IMR-90 (cell line): ENCODE measurements around the gene KANSL3. TPM values are rescaled to one million over a fixed set of nuclear protein-coding genes. Genes with fewer than 3 reads are reported as not detected.

Experiments used
- ATAC-seq: fragments of 200-7000 bp; cut with Tn5 transposase; 2 replicates; pipeline ENCODE4 v1.9.1; 2020; ENCODE audit warnings: low read depth, mild to moderate bottlenecking, moderate library complexity
- BruUV-seq: library from RNA; stranded (reverse); fragments of 400-500 nt; replicated peaks from 2 replicates; lab custom pipeline; 2021; lab: Mats Ljungman, UMichigan
- CTCF ChIA-PET: fragments of 300-600 bp; formaldehyde crosslinking; extraction: SDS; loops from one replicate; lab custom pipeline; 2021; ENCODE audit warnings: antibody characterized with exemption; lab: Yijun Ruan, JAX
- POLR2A ChIA-PET: fragments of 300-600 bp; sonication (Branson Sonifier 250); formaldehyde crosslinking; loops from one replicate; lab custom pipeline; 2022; ENCODE audit warnings: antibody characterized with exemption; ENCODE audit not compliant: unreplicated experiment; lab: Charles Lee
- DNase-seq: peaks from one replicate; pipeline ENCODE4 v3.0.0; 2013
- H2AFZ ChIP-seq: replicated peaks from 2 replicates; pipeline ENCODE3; 2013; ENCODE audit warnings: low read length, mild to moderate bottlenecking; ENCODE audit not compliant: poor library complexity
- H2AK5ac ChIP-seq: 2 replicates; pipeline ENCODE4 v1.6.1; 2013; ENCODE audit warnings: low read depth, low read length, inconsistent platforms
- H2AK9ac ChIP-seq: replicated peaks from 2 replicates; pipeline ENCODE3; 2013; ENCODE audit warnings: mild to moderate bottlenecking, low read depth, low read length, moderate library complexity; ENCODE audit not compliant: poor library complexity
- H2BK120ac ChIP-seq: 2 replicates; pipeline ENCODE4 v1.6.1; 2013; ENCODE audit warnings: low read depth, low read length, inconsistent platforms
- H2BK15ac ChIP-seq: 3 replicates; pipeline ENCODE4 v1.6.1; 2013; ENCODE audit warnings: low read depth, low read length, inconsistent platforms
- H2BK20ac ChIP-seq: 2 replicates; pipeline ENCODE4 v1.6.1; 2013; ENCODE audit warnings: low read depth, mild to moderate bottlenecking, inconsistent platforms, low read length, moderate library complexity
- H2BK5ac ChIP-seq: 2 replicates; pipeline ENCODE4 v1.6.1; 2013; ENCODE audit warnings: mild to moderate bottlenecking, low read depth, low read length, inconsistent platforms; ENCODE audit not compliant: poor library complexity, severe bottlenecking
- H3K14ac ChIP-seq: replicated peaks from 2 replicates; pipeline ENCODE4 v1.6.1; 2013; ENCODE audit warnings: low read depth, low read length, inconsistent platforms
- H3K18ac ChIP-seq: 2 replicates; pipeline ENCODE4 v1.6.1; 2013; ENCODE audit warnings: low read depth, low read length, control low read depth
- H3K23ac ChIP-seq: 2 replicates; pipeline ENCODE4 v1.6.1; 2013; ENCODE audit warnings: low read depth, low read length, inconsistent platforms
- H3K27ac ChIP-seq: 2 replicates; pipeline ENCODE4 v1.5.1; 2013; ENCODE audit warnings: mild to moderate bottlenecking, control low read depth, low read length; ENCODE audit not compliant: insufficient read depth
- H3K27me3 ChIP-seq: 2 replicates; pipeline ENCODE4 v1.6.1; 2013; ENCODE audit warnings: low read length; ENCODE audit not compliant: control insufficient read depth, insufficient read depth
- H3K36me3 ChIP-seq: 2 replicates; pipeline ENCODE4 v1.6.1; 2013; ENCODE audit warnings: low read length, mixed read lengths; ENCODE audit not compliant: control insufficient read depth, insufficient read depth
- H3K4ac ChIP-seq: 2 replicates; pipeline ENCODE4 v1.6.1; 2013; ENCODE audit warnings: low read depth, low read length, inconsistent platforms
- H3K4me1 ChIP-seq: 2 replicates; pipeline ENCODE4 v1.6.1; 2013; ENCODE audit warnings: low read length, mixed read lengths; ENCODE audit not compliant: control insufficient read depth, insufficient read depth
- H3K4me2 ChIP-seq: 2 replicates; pipeline ENCODE4 v1.6.1; 2013; ENCODE audit warnings: low read depth, mild to moderate bottlenecking, control low read depth, low read length, moderate library complexity
- H3K4me3 ChIP-seq: 2 replicates; pipeline ENCODE4 v1.5.1; 2013; ENCODE audit warnings: low read depth, mild to moderate bottlenecking, control low read depth, low read length, moderate library complexity; ENCODE audit not compliant: insufficient read depth
- H3K56ac ChIP-seq: 2 replicates; pipeline ENCODE4 v1.6.1; 2013; ENCODE audit warnings: low read length, inconsistent platforms; ENCODE audit not compliant: insufficient read depth; ENCODE audit errors: extremely low read depth
- H3K79me1 ChIP-seq, 2 experiments: 2 replicates each; pipeline ENCODE4 v1.6.1; 2013; ENCODE audit warnings: low read length in 2 of 2, inconsistent platforms in 1 of 2, low read depth in 1 of 2
- H3K9ac ChIP-seq: 2 replicates; pipeline ENCODE4 v1.6.1; 2013; ENCODE audit warnings: low read depth, low read length, control low read depth
- H3K9me1 ChIP-seq: 2 replicates; pipeline ENCODE4 v1.6.1; 2013; ENCODE audit warnings: low read length, inconsistent platforms; ENCODE audit not compliant: insufficient read depth
- H3K9me3 ChIP-seq: 2 replicates; pipeline ENCODE4 v1.6.1; 2013; ENCODE audit warnings: low read length; ENCODE audit not compliant: control insufficient read depth, insufficient read depth
- H4K20me1 ChIP-seq: 2 replicates; pipeline ENCODE4 v1.6.1; 2013; ENCODE audit warnings: low read length, inconsistent platforms; ENCODE audit not compliant: insufficient read depth
- H4K5ac ChIP-seq: 2 replicates; pipeline ENCODE4 v1.6.1; 2013; ENCODE audit warnings: mild to moderate bottlenecking, low read depth, low read length, control low read depth
- H4K8ac ChIP-seq, 2 experiments: 2 replicates each; pipeline ENCODE4 v1.6.1; 2013; ENCODE audit warnings: low read depth in 2 of 2, low read length in 2 of 2, control low read depth in 1 of 2, inconsistent platforms in 1 of 2
- H4K91ac ChIP-seq: 2 replicates; pipeline ENCODE4 v1.6.1; 2013; ENCODE audit warnings: low read depth, low read length, inconsistent platforms; ENCODE audit not compliant: insufficient read depth
- BHLHE40 ChIP-seq: fragments of 150-350 bp; IDR thresholded peaks from 2 replicates; pipeline ENCODE4 v1.6.1; 2016; ENCODE audit warnings: mild to moderate bottlenecking, low read depth, low read length
- CEBPB ChIP-seq: IDR thresholded peaks from 2 replicates; pipeline ENCODE4 v1.6.1; 2012; ENCODE audit warnings: low read depth, low read length, improper control_type of control experiment
- CHD1 ChIP-seq: IDR thresholded peaks from 2 replicates; pipeline ENCODE4 v1.6.1; 2012; ENCODE audit warnings: low read depth, low read length, improper control_type of control experiment
- CTCF ChIP-seq: conservative IDR thresholded peaks from 2 replicates; pipeline ENCODE4 v1.5.1; 2012; ENCODE audit warnings: mild to moderate bottlenecking, low read depth, low read length, improper control_type of control experiment
- ELK1 ChIP-seq: fragments of 150-350 bp; IDR thresholded peaks from 2 replicates; pipeline ENCODE4 v1.6.1; 2016; ENCODE audit warnings: low read depth, mild to moderate bottlenecking, low read length, moderate library complexity, borderline replicate concordance
- FOS ChIP-seq: fragments of 150-350 bp; IDR thresholded peaks from 2 replicates; pipeline ENCODE4 v1.6.1; 2016; ENCODE audit warnings: low read depth, low read length
- MAFK ChIP-seq: IDR thresholded peaks from 2 replicates; pipeline ENCODE4 v1.6.1; 2012; ENCODE audit warnings: low read depth, low read length, improper control_type of control experiment
- MAZ ChIP-seq: IDR thresholded peaks from 2 replicates; pipeline ENCODE4 v1.6.1; 2012; ENCODE audit warnings: low read depth, mild to moderate bottlenecking, low read length, improper control_type of control experiment, moderate library complexity, borderline replicate concordance
- MXI1 ChIP-seq: IDR thresholded peaks from 2 replicates; pipeline ENCODE4 v1.6.1; 2012; ENCODE audit warnings: low read depth, mild to moderate bottlenecking, low read length, moderate library complexity, borderline replicate concordance
- NFE2L2 ChIP-seq: fragments of 150-350 bp; IDR thresholded peaks from 2 replicates; pipeline ENCODE4 v1.6.1; 2016; ENCODE audit warnings: low read depth, mild to moderate bottlenecking, low read length
- POLR2A ChIP-seq: IDR thresholded peaks from 2 replicates; pipeline ENCODE4 v1.6.1; 2012; ENCODE audit warnings: mild to moderate bottlenecking, low read depth, low read length
- RAD21 ChIP-seq: IDR thresholded peaks from 2 replicates; pipeline ENCODE4 v1.6.1; 2012; ENCODE audit warnings: low read length, improper control_type of control experiment
- RCOR1 ChIP-seq: IDR thresholded peaks from 2 replicates; pipeline ENCODE4 v1.6.1; 2012; ENCODE audit warnings: mild to moderate bottlenecking, low read length, improper control_type of control experiment; ENCODE audit not compliant: insufficient replicate concordance
- RFX5 ChIP-seq: IDR thresholded peaks from 2 replicates; pipeline ENCODE4 v1.8.0; 2012; ENCODE audit warnings: low read depth, mild to moderate bottlenecking, low read length, moderate library complexity
- SMC3 ChIP-seq: fragments of 150-350 bp; IDR thresholded peaks from 2 replicates; pipeline ENCODE4 v1.6.1; 2016; ENCODE audit warnings: low read depth, mild to moderate bottlenecking, antibody characterized with exemption, low read length, moderate library complexity
- USF2 ChIP-seq: fragments of 150-350 bp; IDR thresholded peaks from 2 replicates; pipeline ENCODE4 v1.6.1; 2017; ENCODE audit warnings: mild to moderate bottlenecking, antibody characterized with exemption, low read length, low read depth
- WGBS, 2 experiments: methylation state at CpG; one replicate each; pipeline versions ENCODE4 v1.1.5 to v1.1.7; 2013; ENCODE audit warnings: missing lambda C conversion rate in 2 of 2; ENCODE audit not compliant: insufficient read length in 1 of 2; ENCODE audit errors: extremely low coverage in 2 of 2; 5-methylcytosine and 5-hydroxymethylcytosine counted together
- dilution Hi-C: fragments of 300-500 bp; cut with HindIII; formaldehyde crosslinking; loops from one replicate; pipeline ENCODE4 v1.14.3; 2018; ENCODE audit warnings: low sequenced_read_pairs; ENCODE audit not compliant: unreplicated experiment
- in situ Hi-C: fragments of 300-500 bp; cut with MboI; formaldehyde crosslinking; loops from 3 replicates; pipeline ENCODE4 v1.14.3; 2019; ENCODE audit warnings: low sequenced_read_pairs, inconsistent platforms, mixed read lengths
- intact Hi-C: fragments of 100-400 bp; cut with micrococcal nuclease; formaldehyde crosslinking; loops from 2 replicates; pipeline ENCODE4 v1.10.0; 2022
- polyA plus RNA-seq, 3 experiments: library from polyadenylated mRNA; depleted of rRNA; stranded (reverse); fragments of >200 nt; gene quantifications; 2 replicates each; pipeline ENCODE4 v1.2.3, GENCODE V29; 2012; ENCODE audit warnings: low replicate concordance in 1 of 3
- total RNA-seq: library from RNA; depleted of rRNA; stranded (reverse); fragments of >200 nt; gene quantifications from 2 replicates; pipeline ENCODE4 v1.2.3, GENCODE V29; 2012

Gene KANSL3
- total and polyA plus RNA-seq, 2 of the 4 experiments (the other 2 are of a cell fraction), result 22.2 to 26.3 TPM

GRCh38 chr2:96679848-96680247, 41.7 kb upstream of the KANSL3 start:
- Histone ChIP-seq H2BK120ac (no peak overlapping the region), H2BK15ac (no peak overlapping the region), H3K56ac (no peak overlapping the region), H3K9ac (no peak overlapping the region), H3K27ac (no peak overlapping the region), H4K8ac (no peak overlapping the region), H2AFZ (no peak overlapping the region), H2AK9ac (no peak overlapping the region), H3K23ac (no peak overlapping the region), H3K4me3 (no peak overlapping the region), H4K5ac (no peak overlapping the region), H3K4ac (no peak overlapping the region), H3K36me3 (no peaks in the 10 kb centered on the region), H2AK5ac (no peak overlapping the region), H3K9me1 (no peaks in the 10 kb centered on the region), H3K9me3 (no peaks in the 10 kb centered on the region), H3K4me1 (peaks cover under 1% of the 10 kb centered on the region; the same call in 1 of the 2 replicates), H3K4me2 (peak overlapping the region; percentile 16; the same call in 1 of the 2 replicates), H4K20me1 (no peaks in the 10 kb centered on the region), H4K91ac (no peak overlapping the region), H3K14ac (no peak overlapping the region), H3K18ac (no peak overlapping the region), H3K79me1 (no peaks in the 10 kb centered on the region), H3K27me3 (peaks cover 17% of the 10 kb centered on the region), H2BK20ac (no peak overlapping the region), H2BK5ac (no peak overlapping the region)
- in situ Hi-C loops (no loop called here), dilution Hi-C loops (no loop called here), intact Hi-C loops (no loop called here)
- BruUV-seq, result no TSS peak
- CTCF ChIA-PET, result no interaction called here
- ATAC-seq, result no peak
- POLR2A ChIA-PET, result no interaction called here
- no CpG with 5 or more reads among the region's 9 CpGs for WGBS, 2 experiments
- no peak for DNase-seq
- TF ChIP-seq RCOR1, result no peak
- TF ChIP-seq CEBPB, result no peak
- TF ChIP-seq POLR2A, result no peak
- no peak for TF ChIP-seq MXI1
- no peak for TF ChIP-seq RAD21
- no peak for TF ChIP-seq CHD1
- TF ChIP-seq CTCF, result no peak
- no peak for TF ChIP-seq ELK1
- TF ChIP-seq MAFK, result no peak
- TF ChIP-seq RFX5, result no peak
- no peak for TF ChIP-seq NFE2L2
- no peak for TF ChIP-seq FOS
- TF ChIP-seq SMC3, result no peak
- TF ChIP-seq MAZ, result no peak
- no peak for TF ChIP-seq USF2
- no peak for TF ChIP-seq BHLHE40
